ENCODE results near the gene RPN1. TPM values are rescaled to one million over a fixed set of nuclear protein-coding genes. Genes with fewer than 3 reads are reported as not detected.
A peak's percentile ranks its signal among the peaks of the same experiment; 100 is the strongest.

RPN1 gene
- total RNA-seq, 1 donor from 2014 or later: 215 TPM

DNA sequence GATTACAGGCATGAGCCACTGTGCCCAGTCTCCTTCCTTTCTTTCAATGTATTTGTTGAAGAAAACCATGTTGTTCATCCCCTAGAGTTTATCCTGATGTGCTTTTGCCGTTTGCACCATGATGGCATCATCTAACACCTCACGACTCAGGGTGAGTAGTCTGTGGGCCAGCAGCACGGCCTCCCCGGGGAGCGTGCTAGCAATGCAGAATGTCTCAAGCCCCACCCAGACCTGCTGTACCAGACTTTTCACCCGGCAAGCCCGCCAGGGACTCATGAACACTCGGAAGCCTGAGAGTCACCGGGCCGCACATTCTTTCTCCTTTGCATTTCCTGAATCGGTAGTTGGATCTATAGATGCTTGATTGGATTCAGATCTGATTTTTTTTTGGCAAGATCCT is 64.6 kb downstream of the RPN1 start:
- no peak overlapping the region for H3K4me3 ChIP-seq
- DNase-seq: no peak
- peaks cover 4% of the 10 kb centered on the region for H3K9me3 ChIP-seq
- no peaks in the 10 kb centered on the region for H3K4me1 ChIP-seq
- no peaks in the 10 kb centered on the region for H3K36me3 ChIP-seq
- no peak for ATAC-seq
- H3K27me3 ChIP-seq: no peaks in the 10 kb centered on the region
- intact Hi-C loops (cut with DNase I): no loop called here
- no peak for TF ChIP-seq CTCF (IDR thresholded peaks at IDR 0.05)
- no peak overlapping the region for H3K27ac ChIP-seq

- Histone ChIP-seq H3K9me3 (peaks cover 4% of the 10 kb centered on the region), H3K27me3 (no peaks in the 10 kb centered on the region), H3K36me3 (no peaks in the 10 kb centered on the region), H3K4me3 (no peak overlapping the region), H3K27ac (no peak overlapping the region), H3K4me1 (no peaks in the 10 kb centered on the region)
- intact Hi-C loops (cut with DNase I): no loop called here
- no peak for TF ChIP-seq CTCF (IDR thresholded peaks at IDR 0.05)
- DNase-seq (no peak), ATAC-seq (no peak)
Observed at GRCh38 chr3:128585189-128585588, 65.4 kb downstream of the RPN1 start.

DNA sequence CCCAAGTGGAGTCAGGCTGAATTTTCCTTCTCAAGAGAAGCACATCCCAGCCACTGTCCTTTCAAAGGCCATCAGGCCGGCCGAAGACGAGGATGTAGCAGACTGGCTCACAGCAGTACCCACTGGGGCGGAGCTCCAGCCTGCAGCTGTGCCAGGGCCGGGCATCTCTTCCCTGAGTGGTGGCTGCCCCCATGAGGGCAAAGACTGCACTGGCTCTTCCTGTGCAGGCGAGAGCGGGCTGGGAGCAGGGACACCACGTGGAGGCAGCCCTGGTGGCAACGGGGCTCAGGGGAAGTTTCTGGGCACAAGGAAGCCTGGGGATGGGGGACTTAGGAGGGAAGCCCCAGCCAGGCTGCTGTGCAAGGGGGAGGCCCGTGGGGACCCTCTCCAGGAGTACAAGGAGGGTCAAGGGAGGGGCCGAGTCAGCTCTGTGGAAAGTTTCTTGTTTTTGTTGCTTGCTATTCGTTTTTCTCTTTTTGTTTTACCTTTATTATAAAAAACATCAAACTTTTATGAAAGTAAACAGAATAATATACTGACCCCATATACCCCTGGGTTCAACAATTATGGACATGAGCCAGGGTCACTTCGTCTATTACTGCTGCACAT is 66.1 kb downstream of the RPN1 start:
- peak; percentile 97 for ATAC-seq
- intact Hi-C loops (cut with DNase I): no loop called here
- peak; percentile 66 for TF ChIP-seq CTCF (IDR thresholded peaks at IDR 0.05)
- Histone ChIP-seq H3K4me3 (no peak overlapping the region), H3K9me3 (no peaks in the 10 kb centered on the region), H3K4me1 (no peaks in the 10 kb centered on the region), H3K27ac (no peak overlapping the region), H3K27me3 (no peaks in the 10 kb centered on the region), H3K36me3 (no peaks in the 10 kb centered on the region)
- peak; percentile 77 for DNase-seq

- TF ChIP-seq CTCF (IDR thresholded peaks at IDR 0.05): no peak
- H3K27me3 ChIP-seq: no peaks in the 10 kb centered on the region
- H3K4me3 ChIP-seq: no peak overlapping the region
- no peaks in the 10 kb centered on the region for H3K9me3 ChIP-seq
- no peak overlapping the region for H3K27ac ChIP-seq
- H3K4me1 ChIP-seq: no peaks in the 10 kb centered on the region
- intact Hi-C loops (cut with DNase I): no loop called here
- no peak for ATAC-seq
- H3K36me3 ChIP-seq: no peaks in the 10 kb centered on the region
- no peak for DNase-seq
Observed at GRCh38 chr3:128581566-128581965, 69.1 kb downstream of the RPN1 start.

- H3K9me3 ChIP-seq: no peaks in the 10 kb centered on the region
- TF ChIP-seq CTCF (IDR thresholded peaks at IDR 0.05): no peak
- no peaks in the 10 kb centered on the region for H3K27me3 ChIP-seq
- no peak overlapping the region for H3K27ac ChIP-seq
- peaks cover 6% of the 10 kb centered on the region for H3K4me1 ChIP-seq
- H3K36me3 ChIP-seq: no peaks in the 10 kb centered on the region
- no peak for DNase-seq
- H3K4me3 ChIP-seq: no peak overlapping the region
- intact Hi-C loops (cut with DNase I): loop anchor here (10.0 kb wide), 1 partner anchor 85 kb away; the partner anchor contains the start of gene GATA2
- no peak for ATAC-seq
Observed at GRCh38 chr3:128579927-128580326, 70.7 kb downstream of the RPN1 start.

DNA sequence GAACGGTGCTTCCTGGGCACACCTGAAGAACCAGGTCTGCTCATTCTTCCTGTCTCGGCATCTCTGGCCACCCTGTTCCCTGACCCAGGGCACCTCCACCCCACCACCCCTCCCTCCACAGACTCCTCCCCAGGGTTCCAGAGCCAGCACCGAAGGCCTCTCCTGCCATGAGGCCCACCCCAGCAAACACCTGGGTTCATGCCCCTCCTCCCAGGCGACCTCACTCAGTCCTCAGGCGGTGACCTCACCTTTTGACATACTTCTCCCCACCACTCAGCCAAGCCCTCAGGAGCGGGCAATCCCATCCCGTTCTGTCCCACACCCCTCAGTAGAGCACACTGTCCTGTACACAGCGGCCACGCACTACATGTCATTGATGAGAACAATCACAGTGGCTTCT is 72.3 kb downstream of the RPN1 start:
- Histone ChIP-seq H3K36me3 (no peaks in the 10 kb centered on the region), H3K27me3 (peaks cover 6% of the 10 kb centered on the region), H3K4me3 (no peak overlapping the region), H3K27ac (no peak overlapping the region), H3K9me3 (no peaks in the 10 kb centered on the region), H3K4me1 (peaks cover 9% of the 10 kb centered on the region)
- TF ChIP-seq CTCF (IDR thresholded peaks at IDR 0.05): no peak
- no peak for DNase-seq
- intact Hi-C loops (cut with DNase I): loop anchor here (10.0 kb wide), 1 partner anchor 84 kb away; the partner anchor contains the start of gene GATA2
- ATAC-seq: no peak

All from upper lobe of right lung (tissue), 1 donor.